Osteocyte (in vitro differentiated cells): ENCODE measurements around the gene KRT16. TPM values are rescaled to one million over a fixed set of nuclear protein-coding genes. Genes with fewer than 3 reads are reported as not detected.
"Not testable (repeated sequence)": the region's sequence is repeated elsewhere in the genome, so short reads cannot be mapped to it uniquely, and the experiment has no call there.

Source experiments
- DNase-seq: peaks from one replicate; pipeline ENCODE4 v3.0.0; 2021; ENCODE audit warnings: mixed read lengths; ENCODE audit not compliant: unreplicated experiment; ENCODE audit errors: extremely low spot score
- H3K27ac Mint-ChIP-seq: one replicate; pipeline ENCODE4 v1.8.0; 2021; ENCODE audit warnings: mild to moderate bottlenecking, mixed read lengths; ENCODE audit not compliant: unreplicated experiment
- H3K27me3 Mint-ChIP-seq: one replicate; pipeline ENCODE4 v1.8.0; 2021; ENCODE audit warnings: mixed read lengths; ENCODE audit not compliant: unreplicated experiment
- H3K36me3 Mint-ChIP-seq: one replicate; pipeline ENCODE4 v1.8.0; 2021; ENCODE audit warnings: mixed read lengths; ENCODE audit not compliant: unreplicated experiment
- H3K4me1 Mint-ChIP-seq: one replicate; pipeline ENCODE4 v1.8.0; 2021; ENCODE audit warnings: mixed read lengths; ENCODE audit not compliant: unreplicated experiment
- H3K4me3 Mint-ChIP-seq: one replicate; pipeline ENCODE4 v1.8.0; 2021; ENCODE audit warnings: mild to moderate bottlenecking, moderate library complexity, mixed read lengths; ENCODE audit not compliant: unreplicated experiment
- H3K9me3 Mint-ChIP-seq: one replicate; pipeline ENCODE4 v1.8.0; 2021; ENCODE audit warnings: mixed read lengths; ENCODE audit not compliant: unreplicated experiment
- CTCF ChIP-seq: fragments of 200-600 bp; sonication (generic); IDR thresholded peaks from 2 replicates; pipeline ENCODE4 v1.5.0; 2021; ENCODE audit warnings: antibody characterized with exemption, mild to moderate bottlenecking, moderate library complexity
- total RNA-seq: library from RNA; stranded (reverse); gene quantifications from 2 replicates; pipeline ENCODE4 v1.2.1, GENCODE V29; 2021

KRT16 gene
- total RNA-seq, 1 donor from 2014 or later = 1.4 TPM

GRCh38 chr17:41618341-41619035 lies 5.9 kb upstream of the KRT16 start:
- no peaks in the 10 kb centered on the region for H3K36me3 Mint-ChIP-seq
- no peaks in the 10 kb centered on the region for H3K9me3 Mint-ChIP-seq
- no peak for TF ChIP-seq CTCF
- no peak overlapping the region for H3K27ac Mint-ChIP-seq
- H3K27me3 Mint-ChIP-seq = peaks cover 2% of the 10 kb centered on the region
- H3K4me3 Mint-ChIP-seq = no peak overlapping the region
- H3K4me1 Mint-ChIP-seq = peaks cover 38% of the 10 kb centered on the region
- DNase-seq = no peak

GRCh38 chr17:41617698-41618097 lies 5.1 kb upstream of the KRT16 start:
- Mint-ChIP-seq H3K36me3 (no peaks in the 10 kb centered on the region), H3K27ac (no peak overlapping the region), H3K27me3 (peaks cover 2% of the 10 kb centered on the region), H3K4me3 (no peak overlapping the region), H3K9me3 (no peaks in the 10 kb centered on the region), H3K4me1 (peaks cover 36% of the 10 kb centered on the region)
- no peak for TF ChIP-seq CTCF
- no peak for DNase-seq

DNA sequence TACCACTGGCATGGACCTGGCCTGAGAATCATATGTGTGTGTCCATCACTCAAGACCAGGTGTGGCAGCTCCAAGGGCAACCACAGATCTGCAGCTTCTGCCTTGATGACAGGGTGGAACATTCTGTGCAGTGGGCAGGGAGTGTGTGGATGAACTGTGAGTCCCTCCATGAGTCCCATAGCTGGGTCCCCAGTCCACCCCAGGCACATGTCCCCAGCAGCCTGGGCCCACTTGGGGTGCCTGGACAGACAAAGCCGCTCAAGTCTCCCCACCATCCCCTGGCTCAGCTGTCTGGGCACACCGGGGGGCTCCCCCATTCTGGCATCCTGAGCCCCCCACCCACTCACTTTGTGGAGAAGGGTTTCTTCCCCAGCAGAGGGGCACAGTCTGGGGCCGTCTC lies 4.6 kb upstream of the KRT16 start:
- no peaks in the 10 kb centered on the region for H3K9me3 Mint-ChIP-seq
- DNase-seq = no peak
- H3K4me1 Mint-ChIP-seq = peaks cover 34% of the 10 kb centered on the region
- no peak for TF ChIP-seq CTCF
- H3K27ac Mint-ChIP-seq = no peak overlapping the region
- no peak overlapping the region for H3K4me3 Mint-ChIP-seq
- peaks cover 2% of the 10 kb centered on the region for H3K27me3 Mint-ChIP-seq
- H3K36me3 Mint-ChIP-seq = no peaks in the 10 kb centered on the region

DNA sequence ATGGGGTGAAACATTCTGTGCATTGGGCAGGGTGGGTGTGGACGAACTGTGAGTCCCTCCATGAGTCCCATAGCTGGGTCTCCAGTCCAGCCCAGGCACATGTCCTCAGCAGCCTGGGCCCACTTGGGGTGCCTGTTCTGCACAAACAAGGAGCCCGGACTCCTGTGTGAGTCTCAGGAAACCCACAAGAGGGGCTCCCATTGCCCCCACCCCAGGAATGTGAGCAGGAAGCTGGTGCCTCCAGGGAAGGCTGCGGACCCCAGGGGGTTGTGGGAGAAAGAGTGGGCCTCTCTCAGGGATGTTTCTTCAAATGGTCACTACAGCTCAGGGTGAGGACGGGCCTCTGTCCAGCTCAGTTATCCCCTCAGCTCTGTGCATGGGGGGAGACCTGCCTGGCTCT lies 3.9 kb upstream of the KRT16 start:
- H3K4me3 Mint-ChIP-seq, H3K36me3 Mint-ChIP-seq, DNase-seq, H3K27ac Mint-ChIP-seq, H3K9me3 Mint-ChIP-seq, H3K27me3 Mint-ChIP-seq: not testable (repeated sequence)
- peaks cover 28% of the 10 kb centered on the region for H3K4me1 Mint-ChIP-seq

- Mint-ChIP-seq H3K27ac (no peak overlapping the region), H3K4me1 (peaks cover 19% of the 10 kb centered on the region), H3K36me3 (no peaks in the 10 kb centered on the region), H3K9me3 (no peaks in the 10 kb centered on the region), H3K27me3 (peaks cover 2% of the 10 kb centered on the region), H3K4me3 (no peak overlapping the region)
- no peak for TF ChIP-seq CTCF
- no peak for DNase-seq
These were observed 2.9 kb upstream of the KRT16 start for GRCh38 chr17:41615454-41615853.

- not testable (repeated sequence) for H3K4me3 Mint-ChIP-seq, H3K9me3 Mint-ChIP-seq, H3K27ac Mint-ChIP-seq, H3K36me3 Mint-ChIP-seq, DNase-seq, H3K27me3 Mint-ChIP-seq
- H3K4me1 Mint-ChIP-seq = peaks cover 18% of the 10 kb centered on the region
These were observed 2.2 kb upstream of the KRT16 start for GRCh38 chr17:41614767-41615166.
